ENCODE measurements around the gene GAPVD1. TPM values are rescaled to one million over a fixed set of nuclear protein-coding genes. Genes with fewer than 3 reads are reported as not detected.

GAPVD1 gene
- total and polyA plus RNA-seq, 10 of the 15 experiments (the other 5 are each of a cell fraction or from before 2014, with no cell fraction given) = 4.3 to 36.6 (median 25.9) TPM

- TF ChIP-seq E2F4 (IDR thresholded peaks at IDR 0.05; ENCODE audit: low read depth, low read length) (no peak), SP1 (IDR thresholded peaks at IDR 0.05; ENCODE audit: low read depth, low read length) (peak; percentile 42), NBN (IDR thresholded peaks at IDR 0.05) (peak; percentile 79; the same call in 1 of the 2 replicates), ZNF592 (IDR thresholded peaks at IDR 0.05) (no peak), NRF1 (conservative IDR thresholded peaks at IDR 0.05; ENCODE audit: low read depth, low read length) (no peak), USF1 (IDR thresholded peaks at IDR 0.05; ENCODE audit: borderline replicate concordance, extremely low read length, insufficient read depth, low read depth, low read length) (peak; percentile 78), PBX3 (IDR thresholded peaks at IDR 0.05; ENCODE audit: insufficient replicate concordance, low read depth, low read length) (peak; percentile 89), RAD51 (IDR thresholded peaks at IDR 0.05) (peak; percentile 72; the same call in 1 of the 2 replicates), FOS (IDR thresholded peaks at IDR 0.05; ENCODE audit: borderline replicate concordance, extremely low read depth, insufficient read length) (peak; percentile 21), NR2C2 (IDR thresholded peaks at IDR 0.05; ENCODE audit: borderline replicate concordance, control insufficient read depth, insufficient read length, low read depth) (peak; percentile 65), USF2 (IDR thresholded peaks at IDR 0.05; ENCODE audit: borderline replicate concordance, low read depth, low read length) (peak; percentile 54), YBX1 (IDR thresholded peaks at IDR 0.05) (no peak), ELK1 (IDR thresholded peaks at IDR 0.05; ENCODE audit: low read depth, low read length) (no peak), ATF3 (IDR thresholded peaks at IDR 0.05; ENCODE audit: borderline replicate concordance, extremely low read depth, low read depth, low read length) (peak; percentile 63; the same call in 1 of the 2 replicates), YY1 (IDR thresholded peaks at IDR 0.05; ENCODE audit: low read depth, low read length) (peak; percentile 78)
Measured at GRCh38 chr9:125409637-125410521, 148.3 kb downstream of the GAPVD1 start (continued).

Data from GM12878 (cell line).